ENCODE measurements around the gene ANKS1B. TPM values are rescaled to one million over a fixed set of nuclear protein-coding genes. Genes with fewer than 3 reads are reported as not detected.

The ANKS1B gene
- total RNA-seq, 4 donors from 2014 or later, result 4.9 to 15.4 (median 9.4) TPM

Other genes starting within 250 kb of the ANKS1B start
- gene BLTP3B, start 157.9 kb upstream of the ANKS1B start, total RNA-seq, result 10 to 100 TPM; 18.6 to 27.3 (median 22.2) TPM
- gene ACTR6, start 215.9 kb upstream of the ANKS1B start, total RNA-seq, result 10 to 100 TPM; 10.6 to 36.6 (median 11.7) TPM

Data from suprapubic skin (tissue), 4 donors.